ENCODE measurements around the gene NCR3LG1. TPM values are rescaled to one million over a fixed set of nuclear protein-coding genes. Genes with fewer than 3 reads are reported as not detected.

The NCR3LG1 gene
- total RNA-seq, 1 experiment from 2014 or later, result 11.6 TPM

- no peak for DNase-seq (ENCODE audit: extremely low read depth, low read depth)
Measured at GRCh38 chr11:17369684-17370243, 18.2 kb downstream of the NCR3LG1 start.

GRCh38 chr11:17371614-17372013 lies 20.0 kb downstream of the NCR3LG1 start:
- no peak for DNase-seq (ENCODE audit: extremely low read depth, low read depth)

- DNase-seq (ENCODE audit: extremely low read depth, low read depth), result no peak
Measured at GRCh38 chr11:17375547-17375946, 23.9 kb downstream of the NCR3LG1 start.

DNA sequence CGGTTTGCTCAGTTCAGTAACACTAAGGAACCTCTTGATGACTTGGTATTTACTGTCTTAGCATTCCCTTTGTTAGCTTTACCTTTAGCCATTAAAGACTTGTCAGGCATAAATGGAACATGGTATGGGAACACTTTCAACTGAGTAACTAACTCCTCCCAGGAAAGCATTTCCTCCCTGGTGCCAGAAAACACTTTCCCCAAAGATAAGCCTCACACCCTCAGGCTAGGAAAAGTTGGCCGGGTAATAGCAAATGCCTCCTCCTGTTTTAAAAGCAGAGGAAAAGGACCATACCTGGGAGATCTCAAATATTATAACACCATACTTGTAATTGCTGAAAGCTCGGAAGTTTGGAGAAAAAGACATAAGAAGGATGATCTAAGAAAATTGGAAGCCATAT lies 24.9 kb downstream of the NCR3LG1 start:
- no peak for DNase-seq (ENCODE audit: extremely low read depth, low read depth)

DNA sequence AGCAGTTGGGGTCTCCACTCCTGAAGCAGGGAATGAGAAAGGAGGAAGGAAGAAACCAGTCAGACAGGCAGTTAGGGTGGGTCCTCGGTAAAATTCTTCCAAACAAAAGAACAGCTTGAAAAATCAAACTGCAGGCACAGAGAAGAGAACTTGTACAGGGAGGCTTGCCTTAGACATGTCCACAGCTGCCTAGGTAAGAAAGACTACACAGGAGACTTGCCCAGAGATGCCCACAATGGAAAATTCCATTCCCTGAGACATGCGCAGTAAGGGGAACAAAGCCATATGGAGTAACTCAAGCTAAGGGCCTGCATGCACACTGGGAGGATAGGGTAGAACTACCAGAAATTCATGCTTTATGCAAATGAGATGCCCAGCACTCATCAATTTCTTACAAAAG lies 27.1 kb downstream of the NCR3LG1 start:
- DNase-seq (ENCODE audit: extremely low read depth, low read depth), result no peak

DNA sequence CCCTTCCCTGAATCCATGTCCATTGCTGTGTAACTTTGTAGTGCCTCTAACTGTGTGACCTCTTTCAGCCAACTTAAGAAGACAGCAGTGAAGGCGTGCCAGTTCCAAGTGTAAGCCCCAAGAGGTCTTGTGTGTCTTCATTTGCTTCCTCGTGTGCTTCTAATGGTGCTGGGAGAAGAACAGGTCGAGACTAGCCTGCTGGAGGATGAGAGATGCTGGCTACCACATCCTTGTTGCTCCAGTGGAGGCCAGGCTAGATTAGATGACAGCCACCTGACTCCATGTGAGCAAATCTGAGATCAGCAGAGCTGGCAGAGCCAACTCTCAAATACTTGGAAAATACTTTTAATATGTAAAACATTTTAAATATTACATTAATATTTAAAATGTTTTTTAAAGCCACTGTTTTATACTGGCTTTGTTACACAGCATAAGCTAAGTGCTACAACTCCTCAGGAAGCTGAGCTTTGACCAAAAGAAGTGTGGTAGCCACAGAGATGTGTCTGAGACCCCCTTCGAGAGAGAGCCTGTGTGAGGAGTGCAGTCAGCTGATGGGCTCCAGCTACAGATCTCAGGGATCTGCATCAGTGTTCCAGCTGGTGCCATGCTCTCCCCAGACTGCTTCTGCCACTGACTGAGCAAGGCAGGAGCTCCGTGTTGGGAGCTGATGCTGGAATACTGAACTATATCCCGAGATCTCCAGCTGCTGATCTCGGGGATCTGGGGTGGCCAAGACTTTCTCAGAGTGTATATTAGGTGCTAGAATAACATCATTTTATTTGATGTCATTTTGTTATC lies 28.0 kb downstream of the NCR3LG1 start:
- DNase-seq (ENCODE audit: extremely low read depth, low read depth), result no peak

- no peak for DNase-seq (ENCODE audit: extremely low read depth, low read depth)
Measured at GRCh38 chr11:17381156-17381555, 29.6 kb downstream of the NCR3LG1 start.

- no peak for DNase-seq (ENCODE audit: extremely low read depth, low read depth)
Measured at GRCh38 chr11:17382046-17382728, 30.6 kb downstream of the NCR3LG1 start.

DNA sequence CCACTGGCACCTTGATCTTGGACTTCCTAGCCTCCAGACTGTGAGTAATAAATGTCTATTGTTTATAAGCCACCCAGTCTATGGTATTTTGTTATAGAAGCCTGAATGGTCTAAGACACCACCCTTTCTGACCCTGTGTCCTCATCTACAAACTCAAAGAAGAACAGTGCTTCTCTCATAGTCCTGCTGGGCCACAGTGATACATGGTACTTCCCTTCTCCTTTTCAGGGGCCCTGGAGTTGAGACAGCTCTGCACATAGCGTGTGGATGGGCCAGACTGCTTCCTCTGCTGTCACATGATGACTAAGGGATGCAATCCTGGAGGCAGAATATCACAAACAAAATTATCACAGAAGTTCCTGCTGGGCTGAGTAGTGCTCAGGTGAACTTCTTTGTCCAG lies 31.9 kb downstream of the NCR3LG1 start:
- DNase-seq (ENCODE audit: extremely low read depth, low read depth), result no peak

GRCh38 chr11:17384002-17384511 lies 32.5 kb downstream of the NCR3LG1 start:
- peak; percentile 65 for DNase-seq (ENCODE audit: extremely low read depth, low read depth)

DNA sequence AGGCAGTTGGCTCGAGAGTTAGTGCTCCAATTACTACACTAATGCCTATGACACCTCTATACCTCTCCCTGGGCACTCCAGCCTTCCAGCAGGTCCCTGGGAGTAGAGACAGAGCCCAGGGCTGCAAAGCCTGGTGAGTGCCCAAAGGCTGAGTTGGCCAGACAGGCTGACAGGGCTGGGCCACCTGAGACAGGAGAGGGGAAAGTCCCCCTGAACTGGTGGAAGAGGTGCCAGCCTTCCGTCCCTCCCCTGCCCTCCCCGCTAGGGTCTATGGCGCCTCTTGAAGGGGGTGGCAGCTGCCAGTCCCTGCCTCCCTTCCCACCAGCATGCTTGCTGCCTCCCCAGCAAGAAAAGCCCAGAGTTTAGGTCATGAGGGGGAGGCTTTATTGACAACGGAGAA lies 33.9 kb downstream of the NCR3LG1 start:
- no peak for DNase-seq (ENCODE audit: extremely low read depth, low read depth)

- no peak for DNase-seq (ENCODE audit: extremely low read depth, low read depth)
Measured at GRCh38 chr11:17385926-17386325, 34.3 kb downstream of the NCR3LG1 start.

DNA sequence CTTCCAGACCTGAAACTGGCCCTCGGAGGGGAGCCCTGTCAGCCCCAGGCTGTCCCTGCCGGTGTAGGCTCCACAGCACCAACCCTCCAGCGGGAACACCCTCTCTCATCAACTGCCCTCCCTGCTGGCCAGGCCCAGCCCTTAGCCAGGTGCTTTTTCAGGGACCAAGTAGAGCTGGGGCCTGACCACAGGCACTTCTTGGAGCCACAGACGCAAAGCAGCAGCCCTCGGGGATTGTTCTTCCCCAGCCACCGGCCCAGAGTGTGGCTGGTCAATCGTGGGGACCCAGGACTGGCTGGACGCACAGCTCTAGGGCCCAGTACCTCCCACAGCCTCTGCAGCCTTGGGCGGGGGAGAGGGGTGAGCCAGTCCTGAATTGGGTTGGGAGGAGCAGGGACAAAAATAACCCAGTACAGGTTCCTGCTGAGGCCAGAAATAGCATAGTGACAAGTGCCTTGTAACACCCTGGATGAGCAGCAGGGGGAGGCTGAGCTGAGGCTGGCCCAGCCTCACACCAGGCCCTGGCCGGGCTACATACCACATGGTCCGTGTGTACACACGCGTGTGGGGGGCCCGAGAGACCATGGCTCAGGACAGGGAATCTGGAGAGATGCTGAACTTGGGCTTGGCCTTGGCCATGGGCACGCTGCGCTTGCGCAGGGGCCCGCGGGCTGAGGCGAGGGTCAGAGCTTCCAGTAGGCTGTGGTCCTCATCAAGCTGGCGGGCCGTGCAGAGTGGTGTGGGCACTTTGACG lies 34.9 kb downstream of the NCR3LG1 start:
- no peak for DNase-seq (ENCODE audit: extremely low read depth, low read depth)

DNA sequence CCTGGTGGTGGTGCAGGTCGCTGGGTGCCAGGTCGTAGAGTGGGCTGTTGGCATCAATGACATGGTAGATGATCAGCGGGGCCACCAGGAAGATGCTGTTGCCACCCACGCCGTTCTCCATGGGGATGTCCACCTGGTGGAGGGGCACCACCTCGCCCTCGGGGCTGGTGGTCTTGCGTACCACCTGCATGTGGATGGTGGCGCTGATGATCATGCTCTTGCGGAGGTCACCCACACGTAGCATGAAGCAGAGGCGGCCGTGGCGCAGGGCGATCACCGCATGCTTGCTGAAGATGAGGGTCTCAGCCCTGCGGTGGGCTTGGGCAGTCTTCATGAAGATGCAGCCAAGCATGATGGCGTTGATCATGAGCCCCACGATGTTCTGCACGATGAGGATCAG lies 35.7 kb downstream of the NCR3LG1 start:
- no peak for DNase-seq (ENCODE audit: extremely low read depth, low read depth)

DNA sequence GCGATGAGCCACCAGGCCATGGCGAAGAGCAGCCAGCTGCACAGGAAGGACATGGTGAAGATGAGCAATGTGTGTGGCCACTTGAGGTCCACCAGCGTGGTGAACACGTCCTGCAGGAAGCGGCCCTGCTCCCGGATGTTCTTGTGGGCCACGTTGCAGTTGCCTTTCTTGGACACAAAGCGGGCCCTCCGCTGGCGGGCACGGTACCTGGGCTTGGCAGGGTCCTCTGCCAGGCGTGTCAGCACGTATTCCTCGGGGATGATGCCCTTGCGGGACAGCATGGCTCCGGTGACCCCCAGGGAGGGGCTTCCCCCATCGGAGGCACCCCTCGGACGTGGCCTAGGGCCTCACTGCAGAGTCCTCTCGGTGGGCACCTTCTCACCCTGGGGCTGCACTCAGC lies 36.2 kb downstream of the NCR3LG1 start:
- DNase-seq (ENCODE audit: extremely low read depth, low read depth), result no peak

- no peak for DNase-seq (ENCODE audit: extremely low read depth, low read depth)
Measured at GRCh38 chr11:17388609-17389210, 37.1 kb downstream of the NCR3LG1 start, which contains the start of gene KCNJ11. Gene KCNJ11 (minus strand): TSS chr11:17388659. CDS start chr11:17388091, 568 bp downstream.

DNA sequence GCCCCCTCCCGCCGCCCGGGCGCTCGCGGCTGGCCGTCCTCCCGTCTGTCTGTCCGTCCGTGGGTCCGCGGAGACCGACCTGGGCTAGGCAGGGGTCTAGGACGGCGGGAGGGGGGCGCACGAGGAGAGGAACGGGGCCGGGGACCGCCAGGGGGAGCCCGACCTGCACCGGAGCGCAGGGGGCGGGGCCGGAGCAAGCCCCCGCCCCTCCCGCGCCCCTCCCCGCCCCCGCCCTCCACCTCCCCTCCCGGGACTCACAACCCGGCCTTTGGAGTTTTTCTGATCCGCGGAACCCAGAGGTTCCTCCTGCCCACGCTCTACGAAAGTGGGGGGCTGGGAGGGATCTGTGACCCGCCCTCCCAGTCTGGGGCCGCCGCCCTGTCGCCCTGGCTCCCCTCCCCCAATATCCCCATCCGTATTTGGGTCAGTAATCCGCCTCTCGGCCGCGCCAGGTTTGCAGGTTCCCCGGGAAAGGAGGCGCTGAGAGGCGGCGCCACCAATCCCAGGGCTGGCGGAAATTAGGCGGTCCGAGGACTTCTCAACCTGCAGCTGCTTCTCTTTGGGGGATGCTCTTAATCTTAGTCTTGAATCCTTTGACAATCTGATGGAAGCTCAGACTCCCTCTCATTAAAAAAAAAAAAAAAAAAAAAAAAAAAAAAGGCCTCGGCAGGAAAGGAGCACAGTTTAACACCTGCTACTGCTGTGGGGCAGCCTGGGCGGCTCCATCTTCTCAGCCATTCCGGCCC lies 37.8 kb downstream of the NCR3LG1 start:
- DNase-seq (ENCODE audit: extremely low read depth, low read depth), result peak; percentile 34

DNA sequence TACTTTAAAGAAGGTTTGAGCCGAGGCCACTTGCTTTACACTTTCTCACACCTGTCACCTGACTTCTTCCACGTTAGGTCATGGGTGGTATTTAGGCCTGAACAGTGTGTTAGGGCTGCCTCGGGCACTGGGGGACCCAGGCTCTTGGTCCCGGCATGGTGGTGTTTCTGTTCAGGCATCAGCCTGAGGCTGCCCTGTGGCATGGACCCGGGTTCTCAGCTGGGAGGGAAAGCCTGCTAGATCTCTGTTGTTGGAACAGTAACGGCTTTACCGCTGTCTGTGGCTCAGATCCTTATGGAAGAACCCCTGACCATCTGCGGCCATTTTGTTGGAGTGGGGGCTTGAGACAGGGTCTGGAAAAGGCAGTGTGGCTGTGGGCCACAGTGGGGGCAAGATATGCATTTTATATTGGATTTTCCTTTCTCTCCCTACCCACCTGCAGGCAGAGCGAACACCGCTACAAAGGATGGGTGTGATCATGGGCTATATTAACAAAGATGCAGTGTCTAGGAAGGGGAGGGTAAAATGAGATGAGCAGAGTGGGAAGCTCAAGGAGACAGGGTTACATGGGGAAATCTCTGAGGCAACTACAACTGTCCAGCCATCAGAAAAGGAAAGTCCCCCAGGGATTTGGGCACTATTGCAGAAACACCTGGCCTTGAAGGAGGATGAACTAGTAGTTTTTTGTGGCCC lies 38.5 kb downstream of the NCR3LG1 start:
- DNase-seq (ENCODE audit: extremely low read depth, low read depth), result no peak

All from NCI-H460 (cell line).